Neuronal stem cell (in vitro differentiated cells): Measurements from ENCODE around the gene FARP1.

ENCODE experiments used
- DNase-seq: peaks from one replicate; pipeline ENCODE4 v3.0.0-alpha.2; 2013; ENCODE audit warnings: low spot score
- H2AFZ ChIP-seq: one replicate; pipeline ENCODE4 v1.6.1; 2013; ENCODE audit warnings: mild to moderate bottlenecking, low read length, inconsistent platforms
- H2AK5ac ChIP-seq: 2 replicates; pipeline ENCODE4 v1.6.1; 2013; ENCODE audit warnings: low read depth, mild to moderate bottlenecking, inconsistent platforms, low read length, moderate library complexity, mixed read lengths
- H2BK120ac ChIP-seq: 2 replicates; pipeline ENCODE4 v1.6.1; 2013; ENCODE audit warnings: low read depth, mild to moderate bottlenecking, inconsistent platforms, low read length, moderate library complexity, mixed read lengths
- H2BK12ac ChIP-seq: one replicate; pipeline ENCODE4 v1.6.1; 2013; ENCODE audit warnings: low read length, inconsistent platforms
- H2BK15ac ChIP-seq: 2 replicates; pipeline ENCODE4 v1.6.1; 2013; ENCODE audit warnings: mild to moderate bottlenecking, low read length, inconsistent platforms, mixed read lengths
- H2BK5ac ChIP-seq: one replicate; pipeline ENCODE4 v1.6.1; 2013; ENCODE audit warnings: inconsistent platforms, mild to moderate bottlenecking, low read length, moderate library complexity
- H3K14ac ChIP-seq: one replicate; pipeline ENCODE4 v1.6.1; 2013; ENCODE audit warnings: low read length, inconsistent platforms
- H3K18ac ChIP-seq: 2 replicates; pipeline ENCODE4 v1.6.1; 2013; ENCODE audit warnings: low read length, inconsistent platforms
- H3K23ac ChIP-seq: 2 replicates; pipeline ENCODE4 v1.6.1; 2013; ENCODE audit warnings: low read depth, mild to moderate bottlenecking, mixed read lengths, low read length, inconsistent platforms; ENCODE audit not compliant: poor library complexity
- H3K27ac ChIP-seq: replicated peaks from 3 replicates; pipeline ENCODE4 v1.5.1; 2013; ENCODE audit warnings: low read length, inconsistent platforms
- H3K27me3 ChIP-seq, 3 experiments: 2 replicates each; pipeline ENCODE4 v1.6.1; 2013; ENCODE audit warnings: low read length in 3 of 3, mild to moderate bottlenecking in 2 of 3, inconsistent platforms in 1 of 3, low read depth in 1 of 3, mixed read lengths in 1 of 3, moderate library complexity in 1 of 3; ENCODE audit not compliant: control insufficient read depth in 3 of 3, insufficient read depth in 3 of 3
- H3K36me3 ChIP-seq, 2 donors: replicated peaks in 1 of 2; 2 replicates each; pipeline ENCODE4 v1.6.1; 2013; ENCODE audit warnings: low read length in 2 of 2; ENCODE audit not compliant: control insufficient read depth in 2 of 2, insufficient read depth in 2 of 2
- H3K4ac ChIP-seq: 2 replicates; pipeline ENCODE4 v1.6.1; 2013; ENCODE audit warnings: inconsistent platforms, mild to moderate bottlenecking, low read length, moderate library complexity
- H3K4me1 ChIP-seq, 2 donors: 1 replicate in 1 of 2; 2 replicates in 1 of 2; pipeline ENCODE4 v1.6.1; 2013; ENCODE audit warnings: low read length in 2 of 2, low read depth in 1 of 2; ENCODE audit not compliant: control insufficient read depth in 2 of 2, insufficient read depth in 1 of 2
- H3K4me2 ChIP-seq: one replicate; pipeline ENCODE4 v1.6.1; 2013; ENCODE audit warnings: mild to moderate bottlenecking, low read length, inconsistent platforms; ENCODE audit not compliant: insufficient read depth, poor library complexity, severe bottlenecking
- H3K4me3 ChIP-seq, 2 donors: 2 replicates each; pipeline ENCODE4 v1.5.1; 2013; ENCODE audit warnings: low read length in 2 of 2, mild to moderate bottlenecking in 2 of 2, inconsistent platforms in 1 of 2, moderate library complexity in 1 of 2
- H3K79me1 ChIP-seq: one replicate; pipeline ENCODE4 v1.6.1; 2013; ENCODE audit warnings: low read depth, mild to moderate bottlenecking, inconsistent platforms, low read length, moderate library complexity
- H3K9ac ChIP-seq: one replicate; pipeline ENCODE4 v1.6.1; 2013; ENCODE audit warnings: mild to moderate bottlenecking, low read depth, low read length, inconsistent platforms; ENCODE audit not compliant: poor library complexity
- H3K9me3 ChIP-seq, 2 donors: replicated peaks in 1 of 2; 2 replicates each; pipeline versions ENCODE3 to v1.6.1; 2013; ENCODE audit warnings: low read length in 2 of 2, mild to moderate bottlenecking in 2 of 2, inconsistent platforms in 1 of 2, low read depth in 1 of 2, mixed read lengths in 1 of 2, moderate library complexity in 1 of 2; ENCODE audit not compliant: control insufficient read depth in 2 of 2, insufficient read depth in 1 of 2
- H4K8ac ChIP-seq: one replicate; pipeline ENCODE4 v1.6.1; 2013; ENCODE audit warnings: low read depth, mild to moderate bottlenecking, inconsistent platforms, low read length, moderate library complexity
- H4K91ac ChIP-seq: one replicate; pipeline ENCODE4 v1.6.1; 2013; ENCODE audit warnings: low read length, low read depth, mild to moderate bottlenecking, inconsistent platforms; ENCODE audit not compliant: poor library complexity
- WGBS, 2 donors: extraction: QIAGEN DNeasy Blood & Tissue Kit; methylation state at CpG; one replicate each; pipeline ENCODE4 v1.1.7; 2013; ENCODE audit warnings: missing lambda C conversion rate in 2 of 2, mixed read lengths in 1 of 2; ENCODE audit not compliant: insufficient read length in 2 of 2, insufficient replicate concordance in 1 of 2; ENCODE audit errors: extremely low coverage in 2 of 2; 5-methylcytosine and 5-hydroxymethylcytosine counted together

The FARP1 gene

GRCh38 chr13:98328511-98328910 lies 185.6 kb downstream of the FARP1 start:
- Histone ChIP-seq H3K9ac (no peak overlapping the region), H4K8ac (no peak overlapping the region), H2AFZ (peak overlapping the region; percentile 50), H3K4me3 (no peak overlapping the region), H2BK12ac (no peak overlapping the region), H2BK15ac (no peak overlapping the region), H2BK120ac (no peak overlapping the region), H3K18ac (no peak overlapping the region), H3K4me1 (peaks cover 35 to 47% of the 10 kb centered on the region in 2 donors), H2AK5ac (no peak overlapping the region), H4K91ac (no peak overlapping the region), H3K27me3 (no peaks in the 10 kb centered on the region), H3K79me1 (no peaks in the 10 kb centered on the region), H3K4ac (no peak overlapping the region), H3K23ac (no peak overlapping the region), H3K36me3 (no peaks in the 10 kb centered on the region), H3K4me2 (peak overlapping the region; percentile 28), H2BK5ac (no peak overlapping the region), H3K9me3 (no peaks in the 10 kb centered on the region), H3K27ac (peak overlapping the region; percentile 84), H3K14ac (no peak overlapping the region)
- no peak for DNase-seq
- WGBS, 2 donors = no CpG with 5 or more reads among the region's 8 CpGs

- H3K36me3 ChIP-seq = no peaks in the 10 kb centered on the region
- H3K14ac ChIP-seq = no peak overlapping the region
- DNase-seq = no peak
- no peak overlapping the region for H2BK120ac ChIP-seq
- no peak overlapping the region for H2BK15ac ChIP-seq
- H3K9ac ChIP-seq = no peak overlapping the region
- no peak overlapping the region for H2AK5ac ChIP-seq
- H2AFZ ChIP-seq = no peak overlapping the region
- H3K23ac ChIP-seq = no peak overlapping the region
- H3K27ac ChIP-seq = no peak overlapping the region
- H3K18ac ChIP-seq = no peak overlapping the region
- H4K8ac ChIP-seq = no peak overlapping the region
- peaks cover 5% of the 10 kb centered on the region in 2 donors for H3K9me3 ChIP-seq
- H3K4me2 ChIP-seq = no peak overlapping the region
- no peak overlapping the region for H2BK12ac ChIP-seq
- no peak overlapping the region for H2BK5ac ChIP-seq
- H3K4me3 ChIP-seq = no peak overlapping the region
- no peak overlapping the region for H4K91ac ChIP-seq
- no CpG with 5 or more reads among the region's 2 CpGs for WGBS, 2 donors
- H3K4me1 ChIP-seq = peaks cover 18 to 28% of the 10 kb centered on the region in 2 donors
- no peaks in the 10 kb centered on the region for H3K27me3 ChIP-seq
- no peak overlapping the region for H3K4ac ChIP-seq
- no peaks in the 10 kb centered on the region for H3K79me1 ChIP-seq
Measured at GRCh38 chr13:98332222-98332621, 189.3 kb downstream of the FARP1 start.

- H3K9ac ChIP-seq = no peak overlapping the region
- H3K23ac ChIP-seq = no peak overlapping the region
- H3K36me3 ChIP-seq = no peaks in the 10 kb centered on the region
- no peak overlapping the region for H2AFZ ChIP-seq
- H3K4me3 ChIP-seq = no peak overlapping the region
- H2BK5ac ChIP-seq = no peak overlapping the region
- H2BK120ac ChIP-seq = no peak overlapping the region
- DNase-seq = no peak
- no peak overlapping the region for H3K4me2 ChIP-seq
- H3K4ac ChIP-seq = no peak overlapping the region
- H3K79me1 ChIP-seq = no peaks in the 10 kb centered on the region
- H2BK15ac ChIP-seq = no peak overlapping the region
- H3K18ac ChIP-seq = no peak overlapping the region
- no peak overlapping the region for H3K27ac ChIP-seq
- WGBS, 2 donors = no CpG with 5 or more reads among the region's 5 CpGs
- no peaks in the 10 kb centered on the region for H3K27me3 ChIP-seq
- peaks cover 5% of the 10 kb centered on the region in 2 donors for H3K9me3 ChIP-seq
- peaks cover 14 to 26% of the 10 kb centered on the region in 2 donors for H3K4me1 ChIP-seq
- no peak overlapping the region for H2AK5ac ChIP-seq
- H4K91ac ChIP-seq = no peak overlapping the region
- H4K8ac ChIP-seq = no peak overlapping the region
- H3K14ac ChIP-seq = no peak overlapping the region
- H2BK12ac ChIP-seq = no peak overlapping the region
Measured at GRCh38 chr13:98332691-98333090, 189.8 kb downstream of the FARP1 start.

GRCh38 chr13:98333486-98333885 lies 190.6 kb downstream of the FARP1 start:
- DNase-seq = no peak
- Histone ChIP-seq H3K9ac (no peak overlapping the region), H3K27ac (peak overlapping the region; percentile 68), H3K23ac (no peak overlapping the region), H2BK5ac (no peak overlapping the region), H3K4me1 (peaks cover 6 to 23% of the 10 kb centered on the region in 2 donors), H3K9me3 (peaks cover 5% of the 10 kb centered on the region in 2 donors), H4K8ac (no peak overlapping the region), H3K14ac (no peak overlapping the region), H2BK15ac (no peak overlapping the region), H3K79me1 (no peaks in the 10 kb centered on the region), H3K18ac (no peak overlapping the region), H3K4me2 (no peak overlapping the region), H4K91ac (no peak overlapping the region), H3K4ac (no peak overlapping the region), H3K4me3 (no peak overlapping the region), H3K36me3 (no peaks in the 10 kb centered on the region), H2BK120ac (no peak overlapping the region), H2AFZ (no peak overlapping the region), H3K27me3 (no peaks in the 10 kb centered on the region), H2BK12ac (no peak overlapping the region), H2AK5ac (no peak overlapping the region)
- WGBS, 2 donors = no CpG with 5 or more reads among the region's 12 CpGs
